Endodermal cell (in vitro differentiated cells): ENCODE data around the gene PITPNM3. TPM values are rescaled to one million over a fixed set of nuclear protein-coding genes. Genes with fewer than 3 reads are reported as not detected.
A peak's percentile ranks its signal among the peaks of the same experiment; 100 is the strongest.

ENCODE experiments used
- DNase-seq: peaks from one replicate; pipeline ENCODE4 v3.0.0-alpha.2; 2017
- H3K27ac ChIP-seq: 2 replicates; pipeline ENCODE4 v1.5.1; 2013; ENCODE audit warnings: mild to moderate bottlenecking, low read depth, low read length, moderate library complexity
- H3K27me3 ChIP-seq: 2 replicates; pipeline ENCODE4 v1.6.1; 2013; ENCODE audit warnings: mild to moderate bottlenecking, low read length, moderate library complexity; ENCODE audit not compliant: insufficient read depth, control insufficient read depth, poor library complexity, severe bottlenecking
- H3K36me3 ChIP-seq: 2 replicates; pipeline ENCODE4 v1.7.0; 2013; ENCODE audit warnings: mild to moderate bottlenecking, low read length, moderate library complexity; ENCODE audit not compliant: control insufficient read depth, insufficient read depth
- H3K4me1 ChIP-seq: one replicate; pipeline ENCODE4 v1.7.0; 2013; ENCODE audit warnings: low read length; ENCODE audit not compliant: control insufficient read depth, insufficient read depth
- H3K4me3 ChIP-seq: 2 replicates; pipeline ENCODE4 v1.5.1; 2013; ENCODE audit warnings: mild to moderate bottlenecking, low read length, moderate library complexity
- H3K9ac ChIP-seq: 2 replicates; pipeline ENCODE4 v1.6.1; 2013; ENCODE audit warnings: mild to moderate bottlenecking, low read length, moderate library complexity; ENCODE audit not compliant: poor library complexity, severe bottlenecking; ENCODE audit errors: extremely low read depth
- H3K9me3 ChIP-seq: 2 replicates; pipeline ENCODE4 v1.6.1; 2013; ENCODE audit warnings: mild to moderate bottlenecking, low read length, moderate library complexity; ENCODE audit not compliant: control insufficient read depth
- H3K27ac Mint-ChIP-seq: 2 replicates; pipeline ENCODE4 v1.8.0; 2020; ENCODE audit warnings: mixed read lengths
- H3K27me3 Mint-ChIP-seq: 2 replicates; pipeline ENCODE4 v1.8.0; 2021; ENCODE audit warnings: mild to moderate bottlenecking, mixed read lengths; ENCODE audit not compliant: insufficient read depth
- H3K36me3 Mint-ChIP-seq: 2 replicates; pipeline ENCODE4 v1.8.0; 2020; ENCODE audit warnings: low read depth, mixed read lengths
- H3K4me1 Mint-ChIP-seq: 2 replicates; pipeline ENCODE4 v1.8.0; 2020; ENCODE audit warnings: mixed read lengths
- H3K4me3 Mint-ChIP-seq: 2 replicates; pipeline ENCODE4 v1.8.0; 2020; ENCODE audit warnings: mild to moderate bottlenecking, moderate library complexity, mixed read lengths
- H3K9me3 Mint-ChIP-seq: 2 replicates; pipeline ENCODE4 v1.8.0; 2020; ENCODE audit warnings: mild to moderate bottlenecking, mixed read lengths
- CTCF ChIP-seq: fragments of 200-600 bp; sonication (generic); conservative IDR thresholded peaks from 2 replicates; pipeline ENCODE4 v1.5.0; 2021; ENCODE audit warnings: antibody characterized with exemption, mild to moderate bottlenecking
- WGBS, 2 experiments: methylation state at CpG; one replicate each; pipeline versions ENCODE4 v1.1.5 to v1.1.7; 2013; ENCODE audit warnings: missing lambda C conversion rate in 2 of 2, mixed read lengths in 1 of 2; ENCODE audit not compliant: insufficient coverage in 1 of 2, insufficient read length in 1 of 2; 5-methylcytosine and 5-hydroxymethylcytosine counted together
- total RNA-seq, 2 donors: library from RNA; stranded (reverse); fragmentation: NEBNext Ultra II Directional in 1 of 2; extraction: Animal tissue kit (Norgen Biotek cat#: 25700) in 1 of 2; gene quantifications; 2 replicates in 1 of 2; 3 replicates in 1 of 2; pipeline ENCODE4 v1.2.1, GENCODE V29; 2021

Gene PITPNM3
- total RNA-seq, 2 donors from 2014 or later, result 1.8 to 2.7 TPM

DNA sequence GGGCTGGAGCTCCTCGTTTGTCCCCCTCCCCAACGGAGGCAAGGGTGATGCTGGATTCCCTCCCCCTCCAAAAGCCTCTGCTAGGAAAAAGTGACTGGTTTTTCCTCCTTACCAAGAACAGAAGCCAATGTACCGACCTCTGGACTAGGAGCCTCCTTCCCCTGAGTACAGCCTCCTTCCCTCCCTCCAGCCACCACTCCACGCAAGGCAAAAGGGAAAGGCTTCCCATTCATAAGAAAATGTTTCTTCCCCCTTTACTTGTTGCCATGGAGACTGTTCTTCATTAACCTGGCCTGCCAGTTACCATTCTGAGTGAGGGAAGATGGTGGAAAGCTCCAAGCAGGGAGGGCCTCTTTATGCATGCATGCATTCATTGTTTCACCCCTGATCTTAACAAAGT, 116.4 kb downstream of the PITPNM3 start:
- no peak overlapping the region for H3K9ac ChIP-seq
- no peak overlapping the region for H3K4me3 Mint-ChIP-seq

GRCh38 chr17:6437956-6438355, 118.4 kb downstream of the PITPNM3 start:
- no peak for DNase-seq
- Histone ChIP-seq H3K9ac (no peak overlapping the region), H3K36me3 (no peaks in the 10 kb centered on the region), H3K9me3 (no peaks in the 10 kb centered on the region), H3K4me1 (no peaks in the 10 kb centered on the region), H3K27ac (no peak overlapping the region), H3K27me3 (no peaks in the 10 kb centered on the region), H3K4me3 (no peak overlapping the region)
- H3K36me3 Mint-ChIP-seq, result no peaks in the 10 kb centered on the region
- H3K27ac Mint-ChIP-seq, result no peak overlapping the region
- 92% methylated on average over 2 of the region's 3 CpGs; no CpG with 5 or more reads in 1 of the 2 experiments for WGBS, 2 experiments
- H3K9me3 Mint-ChIP-seq, result peaks cover 7% of the 10 kb centered on the region
- peaks cover 4% of the 10 kb centered on the region for H3K27me3 Mint-ChIP-seq
- H3K4me3 Mint-ChIP-seq, result no peak overlapping the region
- no peak for TF ChIP-seq CTCF
- H3K4me1 Mint-ChIP-seq, result peaks cover 22% of the 10 kb centered on the region

More for the DNA sequence above, 116.4 kb downstream of the PITPNM3 start:
- Mint-ChIP-seq H3K36me3 (no peaks in the 10 kb centered on the region), H3K4me1 (peaks cover 30% of the 10 kb centered on the region), H3K27ac (no peak overlapping the region), H3K27me3 (peaks cover 4% of the 10 kb centered on the region), H3K9me3 (peaks cover 7% of the 10 kb centered on the region)
- H3K4me1 ChIP-seq, result peaks cover 4% of the 10 kb centered on the region
- H3K36me3 ChIP-seq, result no peaks in the 10 kb centered on the region
- H3K27ac ChIP-seq, result peak overlapping the region; percentile 87
- no peak for TF ChIP-seq CTCF
- H3K27me3 ChIP-seq, result no peaks in the 10 kb centered on the region
- 44 to 51% methylated on average over 1 to 4 of the region's 4 CpGs for WGBS, 2 experiments
- H3K4me3 ChIP-seq, result no peak overlapping the region
- no peaks in the 10 kb centered on the region for H3K9me3 ChIP-seq
- no peak for DNase-seq

DNA sequence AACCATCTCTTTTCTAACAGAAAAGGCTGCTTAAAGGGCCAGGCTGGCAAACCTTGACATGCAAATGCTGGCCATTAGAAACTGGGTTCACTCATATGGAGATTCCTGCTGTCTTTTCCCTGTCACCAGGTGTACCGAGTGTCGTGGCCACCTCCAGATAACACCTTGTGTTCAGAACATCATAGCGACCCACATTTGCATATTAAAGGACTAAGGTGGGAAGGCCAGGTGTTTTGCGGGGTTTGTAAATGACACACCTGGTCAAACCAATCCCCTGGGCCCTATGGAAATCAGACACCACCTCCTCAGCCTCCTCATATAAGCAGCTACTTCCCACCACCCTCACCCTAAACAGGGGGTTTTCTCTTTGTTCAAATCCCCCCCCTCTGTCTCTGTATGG, 118.9 kb downstream of the PITPNM3 start:
- no peak overlapping the region for H3K27ac ChIP-seq
- Mint-ChIP-seq H3K27ac (no peak overlapping the region), H3K4me3 (no peak overlapping the region), H3K4me1 (peaks cover 22% of the 10 kb centered on the region), H3K9me3 (peaks cover 5% of the 10 kb centered on the region), H3K36me3 (no peaks in the 10 kb centered on the region), H3K27me3 (peaks cover 4% of the 10 kb centered on the region)
- no peaks in the 10 kb centered on the region for H3K27me3 ChIP-seq
- no peak for DNase-seq
- H3K9ac ChIP-seq, result no peak overlapping the region
- H3K4me3 ChIP-seq, result no peak overlapping the region
- no peaks in the 10 kb centered on the region for H3K36me3 ChIP-seq
- 39% methylated on average over 4 of the region's 4 CpGs; no CpG with 5 or more reads in 1 of the 2 experiments for WGBS, 2 experiments
- H3K4me1 ChIP-seq, result no peaks in the 10 kb centered on the region
- no peaks in the 10 kb centered on the region for H3K9me3 ChIP-seq
- TF ChIP-seq CTCF, result no peak
